Pancreas (tissue), 10 donors: ENCODE measurements around the gene MYLK4. TPM values are rescaled to one million over a fixed set of nuclear protein-coding genes. Genes with fewer than 3 reads are reported as not detected.

Experiments used
- ATAC-seq, 4 donors: fragments of 200-7000 bp; cut with Tn5 transposase; one replicate each; pipeline versions ENCODE4 v1.8.0 to v1.9.1; 2020; ENCODE audit warnings: mild to moderate bottlenecking in 4 of 4, moderate library complexity in 4 of 4
- DNase-seq, 6 donors: peaks; one replicate each; pipeline ENCODE4 v3.0.0-alpha.2; 2020
- FAIRE-seq: peaks from 2 replicates; lab custom pipeline; 2012; peaks lifted over from hg19 to GRCh38; lab: Jason Lieb, UNC
- H3K27ac ChIP-seq, 4 donors: fragments of 200-600 bp; sonication (generic); 1 replicate in 3 of 4; 2 replicates in 1 of 4; pipeline versions ENCODE4 v1.5.0 to v1.8.0; 2020
- H3K27me3 ChIP-seq, 4 donors: fragments of 200-600 bp; one replicate each; pipeline ENCODE4 v1.8.0; 2021
- H3K36me3 ChIP-seq, 3 donors: fragments of 200-600 bp; sonication (generic) in 1 of 3; one replicate each; pipeline versions ENCODE4 v1.5.0 to v1.8.0; 2020 to 2021
- H3K4me1 ChIP-seq, 3 donors: fragments of 200-600 bp; one replicate each; pipeline ENCODE4 v1.8.0; 2021
- H3K4me3 ChIP-seq, 4 donors: fragments of 200-600 bp; sonication (generic) in 2 of 4; one replicate each; pipeline versions ENCODE4 v1.5.0 to v1.8.0; 2020 to 2021
- H3K9me3 ChIP-seq, 4 donors: fragments of 200-600 bp; one replicate each; pipeline ENCODE4 v1.8.0; 2021
- CTCF ChIP-seq, 4 donors: fragments of 200-600 bp; sonication (generic) in 3 of 4; IDR thresholded peaks; one replicate each; pipeline versions ENCODE4 v1.5.0 to v1.8.0; 2021; ENCODE audit warnings: antibody characterized with exemption in 4 of 4
- WGBS, 2 donors: extraction: QIAGEN DNeasy Blood & Tissue Kit; methylation state at CpG; one replicate each; pipeline ENCODE4 v1.1.7; 2013; 5-methylcytosine and 5-hydroxymethylcytosine counted together
- intact Hi-C, 3 donors: fragments of 100-400 bp; cut with DNase I; formaldehyde crosslinking; loops; one replicate each; pipeline versions ENCODE4 v1.11.1 to v1.14.2; 2022
- polyA plus RNA-seq, 2 donors: library from polyadenylated mRNA; stranded (reverse); fragments of 200-250 nt; gene quantifications; one replicate each; pipeline ENCODE4 v1.2.3, GENCODE V29; 2013
- total RNA-seq, 6 donors: library from RNA; stranded (reverse); fragmentation: NEBNext Ultra II Directional in 4 of 6; extraction: Animal tissue kit (Norgen Biotek cat#: 25700) in 4 of 6; gene quantifications; one replicate each; pipeline versions ENCODE4 v1.2.1 to v1.2.4, GENCODE V29; 2021 to 2023
- donor health status: healthy with polysubstance abuse.
- donor health status: DM: no; HTN: no; CAD: no; lungs with moderate emphysema.
- donor health status: DM: no; HTN: no; CAD: no.
- donor health status: control.
- donor health status: control.
- donor health status: Bipolar disorder and iron deficiency.
- donor health status: DM: yes; HTN: yes; CAD: no.
- donor health status: DM: no; HTN: no; CAD: no.
- donor health status: DM: no; HTN: no; CAD: no.
- donor health status: DM: yes; HTN: yes; CAD: no.

MYLK4 gene
- total and polyA plus RNA-seq, 8 donors, result 0.27 to 1.0 (median 0.41) TPM

GRCh38 chr6:2743280-2744208, 7.2 kb downstream of the MYLK4 start:
- intact Hi-C loops, result no loop called here
- WGBS, 2 donors, result 19 to 20% methylated on average over 17 of the region's 17 CpGs
- no peaks in the 10 kb centered on the region for H3K27me3 ChIP-seq
- H3K4me3 ChIP-seq, result peak overlapping the region in 1 of 4 donors; percentile 17
- peak in 3 of 6 donors; percentile 26 to 31 (median 28) for DNase-seq
- no peak for TF ChIP-seq CTCF (IDR thresholded peaks at IDR 0.05)
- peak overlapping the region; percentile 44 to 74 (median 64) for H3K27ac ChIP-seq
- FAIRE-seq, result no peak
- H3K9me3 ChIP-seq, result no peaks in the 10 kb centered on the region
- H3K36me3 ChIP-seq, result no peaks in the 10 kb centered on the region
- peak; percentile 68 to 79 (median 72) for ATAC-seq
- peaks cover 7 to 20% (median 17%) of the 10 kb centered on the region in 3 donors for H3K4me1 ChIP-seq

- no peak for TF ChIP-seq CTCF (IDR thresholded peaks at IDR 0.05)
- H3K4me1 ChIP-seq, result peaks cover 7 to 20% (median 17%) of the 10 kb centered on the region in 3 donors
- intact Hi-C loops, result no loop called here
- no peak for ATAC-seq
- no peak overlapping the region for H3K27ac ChIP-seq
- H3K36me3 ChIP-seq, result no peaks in the 10 kb centered on the region
- 86 to 90% methylated on average over 2 of the region's 2 CpGs for WGBS, 2 donors
- FAIRE-seq, result no peak
- H3K4me3 ChIP-seq, result no peak overlapping the region
- H3K9me3 ChIP-seq, result no peaks in the 10 kb centered on the region
- no peak for DNase-seq
- no peaks in the 10 kb centered on the region for H3K27me3 ChIP-seq
Measured at GRCh38 chr6:2741756-2742155, 9.0 kb downstream of the MYLK4 start.

DNA sequence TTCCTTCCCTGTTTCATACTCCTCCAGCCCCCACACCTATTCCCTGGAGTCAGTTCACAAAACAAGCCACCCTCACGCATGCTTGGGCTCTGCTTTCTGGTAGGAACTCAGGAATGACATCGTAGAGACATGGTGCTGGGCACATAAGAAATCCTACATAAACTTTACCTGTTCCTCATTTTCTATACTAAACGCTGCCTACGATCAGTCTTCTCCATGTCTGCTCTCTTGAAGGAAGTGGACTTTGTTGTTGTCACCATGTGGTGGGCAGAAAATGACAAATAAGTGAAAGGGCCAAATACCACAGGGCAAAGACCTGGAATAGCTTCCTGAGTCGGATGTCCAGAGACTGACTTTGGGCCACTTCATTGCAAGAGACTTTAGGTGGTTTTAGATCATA, 10.1 kb downstream of the MYLK4 start:
- FAIRE-seq (no peak), ATAC-seq (no peak), DNase-seq (no peak)
- no peak for TF ChIP-seq CTCF (IDR thresholded peaks at IDR 0.05)
- peaks cover 7 to 20% (median 17%) of the 10 kb centered on the region in 3 donors for H3K4me1 ChIP-seq
- WGBS, 2 donors, result 88% methylated on average over 5 of the region's 5 CpGs
- H3K36me3 ChIP-seq, result no peaks in the 10 kb centered on the region
- no peaks in the 10 kb centered on the region for H3K27me3 ChIP-seq
- no peaks in the 10 kb centered on the region for H3K9me3 ChIP-seq
- H3K4me3 ChIP-seq, result no peak overlapping the region
- H3K27ac ChIP-seq, result no peak overlapping the region
- intact Hi-C loops, result no loop called here

GRCh38 chr6:2739335-2739734, 11.4 kb downstream of the MYLK4 start:
- no peak for FAIRE-seq
- intact Hi-C loops, result no loop called here
- no peak for ATAC-seq
- DNase-seq, result no peak
- 80 to 89% methylated on average over 4 of the region's 4 CpGs for WGBS, 2 donors
- Histone ChIP-seq H3K4me3 (no peak overlapping the region), H3K4me1 (peaks cover under 1 to 15% (median 9%) of the 10 kb centered on the region in 3 donors), H3K36me3 (no peaks in the 10 kb centered on the region), H3K9me3 (no peaks in the 10 kb centered on the region), H3K27ac (no peak overlapping the region), H3K27me3 (no peaks in the 10 kb centered on the region)
- TF ChIP-seq CTCF (IDR thresholded peaks at IDR 0.05), result no peak
